Mesodermal cell (in vitro differentiated cells): Measurements from ENCODE around the gene CEP162.
"Not testable (repeated sequence)": the region's sequence is repeated elsewhere in the genome, so short reads cannot be mapped to it uniquely, and the experiment has no call there.

ENCODE experiments used
- H3K27ac ChIP-seq: 2 replicates; pipeline ENCODE4 v1.7.0; 2013; ENCODE audit warnings: mild to moderate bottlenecking, low read depth, low read length, moderate library complexity; ENCODE audit not compliant: severe bottlenecking
- H3K36me3 ChIP-seq: 2 replicates; pipeline ENCODE4 v1.7.1; 2013; ENCODE audit warnings: mild to moderate bottlenecking, low read length, moderate library complexity; ENCODE audit not compliant: control insufficient read depth, insufficient read depth
- H3K4me1 ChIP-seq: one replicate; pipeline ENCODE4 v1.7.1; 2013; ENCODE audit warnings: mild to moderate bottlenecking, low read length; ENCODE audit not compliant: insufficient read depth, control insufficient read depth, poor library complexity, severe bottlenecking
- H3K4me3 ChIP-seq: 2 replicates; pipeline ENCODE4 v1.7.0; 2013; ENCODE audit warnings: low read length, control low read depth, mild to moderate bottlenecking; ENCODE audit not compliant: insufficient read depth, poor library complexity, severe bottlenecking; ENCODE audit errors: extremely low read depth
- H3K9me3 ChIP-seq: 2 replicates; pipeline ENCODE4 v1.7.1; 2013; ENCODE audit warnings: mild to moderate bottlenecking, low read length, moderate library complexity; ENCODE audit not compliant: control insufficient read depth
- WGBS, 2 experiments: methylation state at CpG; one replicate each; pipeline ENCODE4 v1.1.5; 2013; ENCODE audit warnings: missing lambda C conversion rate in 2 of 2; ENCODE audit not compliant: insufficient coverage in 2 of 2; 5-methylcytosine and 5-hydroxymethylcytosine counted together

Gene CEP162

DNA sequence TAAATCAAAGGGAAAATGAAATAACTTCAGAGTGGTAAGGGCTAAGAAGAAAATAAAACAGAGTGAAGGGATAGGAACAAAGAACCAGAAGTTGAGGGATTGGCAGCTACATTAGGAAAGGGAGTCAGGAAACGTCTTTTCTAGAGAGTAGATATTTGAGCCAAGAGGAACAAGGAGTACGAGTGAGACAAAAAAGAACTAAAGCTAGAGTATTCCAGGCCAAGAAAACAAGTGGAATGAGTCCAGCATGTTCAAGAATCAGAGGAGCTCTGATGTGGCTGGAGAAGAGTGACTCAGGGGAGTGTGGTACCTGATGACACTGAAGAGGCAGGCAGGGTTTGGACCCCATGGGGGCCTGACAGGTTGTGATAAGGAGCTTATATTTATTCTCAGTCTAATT lies 66.3 kb downstream of the CEP162 start:
- Histone ChIP-seq H3K36me3 (peaks cover 25% of the 10 kb centered on the region), H3K9me3 (no peaks in the 10 kb centered on the region), H3K4me1 (no peaks in the 10 kb centered on the region), H3K27ac (no peak overlapping the region), H3K4me3 (no peak overlapping the region)
- 93 to 94% methylated on average over 2 of the region's 2 CpGs for WGBS, 2 experiments

DNA sequence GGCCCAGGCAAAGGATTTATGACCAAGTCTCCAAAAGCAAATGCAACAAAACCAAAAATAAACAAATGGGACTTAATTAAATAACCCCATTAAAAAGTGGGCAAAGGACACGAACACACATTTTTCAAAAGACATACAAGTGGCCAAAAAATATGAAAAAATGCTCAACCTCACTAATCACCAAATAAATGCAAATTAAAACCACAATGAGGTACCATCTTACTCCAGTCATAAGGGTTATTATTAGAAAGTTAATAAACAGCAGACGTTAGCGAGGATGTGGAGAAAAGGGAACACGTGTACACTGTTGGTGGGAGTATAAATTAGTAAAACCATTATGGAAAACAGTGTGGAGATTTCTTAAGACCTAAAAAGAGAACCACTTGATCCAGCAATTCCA lies 71.1 kb downstream of the CEP162 start:
- Histone ChIP-seq H3K9me3 (no peaks in the 10 kb centered on the region), H3K27ac (no peak overlapping the region), H3K36me3 (peaks cover 33% of the 10 kb centered on the region), H3K4me3 (no peak overlapping the region), H3K4me1 (no peaks in the 10 kb centered on the region)
- 67 to 100% methylated on average over 1 of the region's 4 CpGs for WGBS, 2 experiments

DNA sequence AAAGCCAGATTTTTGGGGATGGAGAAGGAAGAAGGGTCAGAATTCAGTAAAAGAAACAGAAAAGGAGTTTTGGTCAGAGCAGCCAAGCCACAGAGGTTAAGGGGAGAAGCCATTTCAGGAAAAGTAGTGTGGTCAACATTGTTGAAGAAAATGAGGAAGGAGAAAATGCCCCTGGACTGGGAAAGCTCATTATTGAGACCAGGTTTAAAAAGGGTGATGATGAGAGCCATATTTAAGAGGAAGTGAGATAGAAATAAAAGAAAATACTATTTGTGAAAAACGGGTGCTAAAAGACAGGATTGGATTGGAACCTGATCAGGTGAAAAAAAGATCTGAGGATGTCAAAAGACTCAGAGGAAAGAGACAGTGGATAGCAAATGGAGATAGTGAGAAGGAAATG lies 75.8 kb downstream of the CEP162 start:
- Histone ChIP-seq H3K36me3 (peaks cover 20% of the 10 kb centered on the region), H3K27ac (no peak overlapping the region), H3K4me1 (no peaks in the 10 kb centered on the region), H3K9me3 (no peaks in the 10 kb centered on the region), H3K4me3 (no peak overlapping the region)
- WGBS, 2 experiments: 94 to 95% methylated on average over 1 of the region's 1 CpG

DNA sequence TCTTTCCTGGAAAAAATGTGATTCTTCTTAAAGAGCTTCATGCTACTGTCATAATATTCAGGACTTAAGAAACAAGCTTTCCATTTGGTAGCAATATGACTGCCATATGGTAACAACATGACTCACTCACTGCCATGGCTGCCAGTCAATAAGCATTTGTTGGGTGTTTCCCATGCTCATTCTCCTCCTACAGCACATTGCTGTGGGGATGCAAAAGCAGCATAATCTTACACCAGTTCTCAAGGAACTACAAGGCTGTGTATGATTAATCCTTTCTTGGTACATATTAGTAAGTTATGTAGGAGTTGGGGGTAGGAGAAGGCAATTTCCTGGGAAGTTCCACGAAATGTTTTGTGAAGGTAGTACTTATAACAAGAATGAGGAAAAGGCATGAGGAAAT lies 76.7 kb downstream of the CEP162 start:
- H3K27ac ChIP-seq: no peak overlapping the region
- H3K36me3 ChIP-seq: peaks cover 20% of the 10 kb centered on the region
- no peaks in the 10 kb centered on the region for H3K4me1 ChIP-seq
- H3K9me3 ChIP-seq: no peaks in the 10 kb centered on the region
- WGBS, 2 experiments: 92 to 100% methylated on average over 1 of the region's 1 CpG
- no peak overlapping the region for H3K4me3 ChIP-seq

DNA sequence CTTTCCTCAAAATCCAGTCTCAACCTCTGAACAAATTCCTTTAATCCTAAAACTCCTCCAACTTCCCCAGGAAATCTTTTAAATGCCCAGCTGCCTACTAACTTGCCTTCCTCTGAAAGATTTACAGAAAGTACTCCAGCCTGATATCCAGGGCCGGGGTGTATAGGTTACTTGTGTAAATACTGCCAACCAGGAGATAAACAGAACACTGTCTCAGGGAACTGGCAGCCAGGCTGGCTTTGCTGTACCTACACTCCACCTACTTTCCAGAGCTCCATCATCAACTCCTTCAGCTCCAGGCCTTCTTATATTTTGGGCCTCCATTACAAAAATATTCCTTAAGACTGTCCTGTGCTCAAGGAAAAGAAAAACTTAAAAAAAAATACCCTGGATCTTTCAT lies 85.9 kb downstream of the CEP162 start:
- H3K27ac ChIP-seq: no peak overlapping the region
- peaks cover 7% of the 10 kb centered on the region for H3K36me3 ChIP-seq
- no peaks in the 10 kb centered on the region for H3K9me3 ChIP-seq
- no peaks in the 10 kb centered on the region for H3K4me1 ChIP-seq
- H3K4me3 ChIP-seq: no peak overlapping the region
- no CpG with 5 or more reads among the region's 1 CpG for WGBS, 2 experiments

DNA sequence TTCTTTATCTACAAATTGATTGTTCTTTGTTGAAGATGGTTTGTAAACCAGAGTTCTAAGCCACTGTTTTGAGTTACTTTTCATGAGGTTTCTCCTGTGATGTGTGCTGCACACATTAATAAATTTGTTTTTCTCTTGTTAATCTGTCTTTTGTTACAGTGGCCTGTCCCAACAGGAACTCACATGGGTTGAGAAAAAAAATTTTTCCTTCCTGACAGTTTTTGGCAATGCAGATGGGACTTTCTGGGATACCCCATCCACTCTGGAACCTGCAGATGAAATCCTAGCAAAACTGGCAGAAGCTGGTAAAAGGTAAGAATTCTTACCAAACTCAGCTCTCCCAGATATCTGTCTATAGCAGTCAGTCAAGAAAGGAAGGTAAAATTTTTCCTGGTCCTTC lies 88.1 kb downstream of the CEP162 start:
- Histone ChIP-seq H3K4me1 (no peaks in the 10 kb centered on the region), H3K27ac (no peak overlapping the region), H3K36me3 (peaks cover 17% of the 10 kb centered on the region), H3K4me3 (no peak overlapping the region), H3K9me3 (no peaks in the 10 kb centered on the region)

DNA sequence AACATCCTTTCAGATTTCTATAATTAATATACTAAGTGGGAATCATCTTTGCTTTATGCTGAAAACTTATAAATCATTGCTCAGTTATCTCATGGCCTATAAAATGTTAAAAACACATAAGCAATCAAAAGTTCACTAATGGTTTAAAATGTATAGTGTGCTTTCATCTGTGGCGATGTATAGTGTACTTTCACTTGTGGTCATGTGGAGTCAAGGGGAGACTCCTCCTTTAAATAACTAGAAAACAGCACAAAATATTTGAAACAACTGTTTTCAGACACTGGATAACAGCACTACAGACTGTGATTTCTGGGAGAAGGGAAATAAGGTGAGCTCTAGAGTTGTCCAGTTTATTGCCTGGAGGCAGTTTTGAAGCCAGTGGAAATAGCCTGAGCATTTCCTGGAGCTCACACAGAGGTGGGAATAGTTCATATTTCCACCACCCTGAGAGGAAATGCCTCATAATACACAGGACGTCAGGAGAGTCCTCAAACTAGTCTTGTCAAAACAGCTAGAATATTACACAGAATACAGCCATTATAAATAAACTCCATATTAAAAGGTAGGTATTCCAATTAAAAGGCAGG lies 89.4 kb downstream of the CEP162 start:
- H3K27ac ChIP-seq: no peak overlapping the region
- WGBS, 2 experiments: no CpG with 5 or more reads among the region's 2 CpGs
- peaks cover 26% of the 10 kb centered on the region for H3K36me3 ChIP-seq
- H3K9me3 ChIP-seq: no peaks in the 10 kb centered on the region
- H3K4me3 ChIP-seq: no peak overlapping the region
- no peaks in the 10 kb centered on the region for H3K4me1 ChIP-seq

DNA sequence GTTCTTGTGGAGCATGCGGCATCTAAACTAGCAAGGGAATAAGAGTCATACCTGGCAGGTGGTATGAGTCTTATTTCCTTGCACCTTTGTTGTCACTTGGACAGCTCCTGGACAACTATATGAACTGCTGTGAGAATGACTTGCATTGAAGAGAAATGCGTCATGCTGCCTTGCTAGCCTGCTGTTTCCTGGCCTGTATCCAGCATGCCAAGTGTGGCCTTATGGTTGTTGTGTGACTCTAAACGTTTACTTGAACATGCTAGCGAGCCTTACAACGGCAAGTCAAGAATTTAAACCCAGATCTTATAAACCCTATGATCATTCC lies 90.4 kb downstream of the CEP162 start:
- Histone ChIP-seq H3K4me1 (no peaks in the 10 kb centered on the region), H3K27ac (no peak overlapping the region), H3K4me3 (no peak overlapping the region), H3K36me3 (peaks cover 26% of the 10 kb centered on the region), H3K9me3 (no peaks in the 10 kb centered on the region)
- 86 to 100% methylated on average over 2 to 3 of the region's 5 CpGs for WGBS, 2 experiments

DNA sequence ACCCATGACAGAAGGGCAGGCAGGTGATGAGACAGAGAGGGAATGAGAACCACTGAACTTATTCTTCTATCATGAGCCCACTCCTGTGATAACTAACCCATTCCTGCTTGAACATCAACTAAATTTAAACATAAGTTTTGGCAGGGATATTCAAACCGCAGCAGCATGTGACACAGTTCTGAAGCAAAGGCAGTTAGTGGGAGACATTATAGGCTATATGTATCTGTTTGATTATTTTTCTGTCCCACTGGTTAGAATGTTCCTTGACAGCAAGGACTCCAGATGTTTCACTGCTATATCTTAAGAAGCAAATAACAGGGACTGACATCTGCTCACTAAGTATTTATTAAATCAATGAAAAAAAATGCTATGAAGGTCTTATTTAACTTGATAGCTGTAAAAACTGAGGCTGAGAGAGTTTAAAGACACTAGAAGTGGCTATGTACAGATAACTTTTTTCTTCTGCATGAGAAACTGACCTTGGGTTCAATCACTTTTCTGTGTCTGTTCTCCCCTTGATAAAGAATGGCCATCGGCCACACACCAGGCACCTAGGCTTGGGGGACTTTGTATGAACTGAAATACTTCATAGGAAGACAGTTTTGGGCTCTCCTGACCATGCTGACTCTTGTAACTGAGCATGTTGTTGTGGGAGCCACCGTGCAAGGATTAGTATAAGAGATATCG lies 90.9 kb downstream of the CEP162 start:
- no peak overlapping the region for H3K4me3 ChIP-seq
- H3K9me3 ChIP-seq: no peaks in the 10 kb centered on the region
- WGBS, 2 experiments: 100% methylated on average over 2 to 4 of the region's 4 CpGs
- peaks cover 26% of the 10 kb centered on the region for H3K36me3 ChIP-seq
- H3K4me1 ChIP-seq: no peaks in the 10 kb centered on the region
- H3K27ac ChIP-seq: no peak overlapping the region

DNA sequence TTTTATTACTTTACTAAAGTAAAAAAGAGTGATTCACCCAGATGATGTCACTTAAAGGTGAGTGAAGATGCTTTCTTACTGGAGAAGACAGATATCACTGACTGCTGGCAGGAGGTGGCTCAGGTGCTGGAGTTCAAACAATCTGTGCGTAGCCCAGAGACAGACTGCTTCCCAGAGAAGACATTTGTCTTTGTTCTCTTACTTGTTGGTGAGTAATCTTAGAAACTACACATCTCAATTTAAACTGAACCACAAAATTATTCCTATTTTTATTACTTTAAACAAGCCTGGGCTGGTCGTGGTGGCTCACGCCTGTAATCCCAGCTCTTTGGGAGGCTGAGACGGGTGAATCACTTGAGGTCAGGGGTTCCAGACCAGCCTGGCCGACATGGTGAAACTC lies 92.2 kb downstream of the CEP162 start:
- Histone ChIP-seq H3K27ac (no peak overlapping the region), H3K4me1 (no peaks in the 10 kb centered on the region), H3K9me3 (no peaks in the 10 kb centered on the region), H3K36me3 (peaks cover 22% of the 10 kb centered on the region), H3K4me3 (no peak overlapping the region)
- WGBS, 2 experiments: 84% methylated on average over 4 of the region's 5 CpGs; no CpG with 5 or more reads in 1 of the 2 experiments

DNA sequence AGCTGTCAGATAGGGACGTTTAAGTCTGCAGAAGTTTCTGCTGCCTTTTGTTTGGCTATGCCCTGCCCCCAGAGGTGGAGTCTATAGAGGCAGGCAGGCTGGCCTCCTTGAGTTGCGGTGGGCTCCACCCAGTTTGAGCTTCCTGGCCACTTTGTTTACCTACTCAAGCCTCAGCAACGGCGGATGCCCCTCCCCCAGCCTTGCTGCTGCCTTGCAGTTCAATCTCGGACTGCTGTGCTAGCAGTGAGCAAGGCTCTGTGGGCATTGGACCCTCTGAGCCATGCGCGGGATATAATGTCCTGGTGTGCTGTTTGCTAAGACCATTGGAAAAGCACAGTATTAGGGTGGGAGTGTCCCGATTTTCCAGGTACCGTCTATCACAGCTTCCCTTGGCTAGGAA lies 94.1 kb downstream of the CEP162 start:
- not testable (repeated sequence) for H3K4me1 ChIP-seq, H3K27ac ChIP-seq, H3K4me3 ChIP-seq, H3K9me3 ChIP-seq
- peaks cover 22% of the 10 kb centered on the region for H3K36me3 ChIP-seq
- 98 to 99% methylated on average over 7 to 9 of the region's 9 CpGs for WGBS, 2 experiments
